Mucosa of rectum (tissue), 2 donors: ENCODE measurements around the gene MAPK11.

Source experiments
- H3K27ac ChIP-seq, 2 donors: one replicate each; pipeline ENCODE4 v1.7.0; 2013; ENCODE audit warnings: inconsistent platforms in 2 of 2, low read depth in 2 of 2, low read length in 2 of 2
- H3K27me3 ChIP-seq, 2 donors: one replicate each; pipeline ENCODE4 v1.7.0; 2013; ENCODE audit warnings: low read length in 2 of 2; ENCODE audit not compliant: control insufficient read depth in 2 of 2, insufficient read depth in 2 of 2
- H3K36me3 ChIP-seq, 2 donors: one replicate each; pipeline ENCODE4 v1.7.0; 2013; ENCODE audit warnings: low read length in 2 of 2; ENCODE audit not compliant: control insufficient read depth in 2 of 2, insufficient read depth in 2 of 2
- H3K4me1 ChIP-seq, 2 donors: one replicate each; pipeline ENCODE4 v1.7.0; 2013; ENCODE audit warnings: low read length in 2 of 2, mild to moderate bottlenecking in 1 of 2; ENCODE audit not compliant: control insufficient read depth in 2 of 2, insufficient read depth in 2 of 2
- H3K4me3 ChIP-seq, 2 donors: one replicate each; pipeline ENCODE4 v1.7.0; 2013; ENCODE audit warnings: low read length in 2 of 2
- H3K9ac ChIP-seq, 2 donors: one replicate each; pipeline ENCODE4 v1.7.0; 2013; ENCODE audit warnings: low read length in 2 of 2, low read depth in 1 of 2, mild to moderate bottlenecking in 1 of 2
- H3K9me3 ChIP-seq, 2 donors: one replicate each; pipeline ENCODE4 v1.7.0; 2013; ENCODE audit warnings: low read length in 2 of 2; ENCODE audit not compliant: control insufficient read depth in 2 of 2
- donor health status: healthy.
- donor health status: Normal muscosa, but diverticular disease.

MAPK11 gene

DNA sequence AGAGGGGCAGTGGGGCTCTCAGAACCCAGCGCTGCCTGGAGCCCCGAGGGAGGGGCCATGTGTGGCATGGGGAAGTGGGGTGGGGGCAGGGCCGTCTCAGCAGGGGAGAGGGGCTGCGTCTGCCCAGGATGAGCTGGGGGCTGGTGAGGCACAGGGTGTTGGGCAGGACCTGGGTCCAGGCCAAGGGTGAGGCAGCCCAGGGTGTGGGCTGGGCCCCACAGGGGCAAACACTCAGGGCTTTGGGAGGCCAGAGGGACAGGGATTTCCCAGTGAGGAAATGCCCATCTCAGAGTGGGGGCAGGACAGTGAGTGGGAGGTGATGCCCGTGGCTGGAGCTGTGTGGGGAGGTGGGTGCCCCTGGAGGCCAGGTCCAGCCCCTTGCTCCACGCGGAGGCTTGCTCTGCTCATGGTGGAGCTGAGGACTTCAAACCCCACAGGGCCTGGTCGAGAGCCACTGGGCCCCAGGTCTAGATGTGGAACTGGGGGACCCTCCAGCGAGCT, 31.9 kb upstream of the MAPK11 start:
- H3K4me3 ChIP-seq: no peak overlapping the region

DNA sequence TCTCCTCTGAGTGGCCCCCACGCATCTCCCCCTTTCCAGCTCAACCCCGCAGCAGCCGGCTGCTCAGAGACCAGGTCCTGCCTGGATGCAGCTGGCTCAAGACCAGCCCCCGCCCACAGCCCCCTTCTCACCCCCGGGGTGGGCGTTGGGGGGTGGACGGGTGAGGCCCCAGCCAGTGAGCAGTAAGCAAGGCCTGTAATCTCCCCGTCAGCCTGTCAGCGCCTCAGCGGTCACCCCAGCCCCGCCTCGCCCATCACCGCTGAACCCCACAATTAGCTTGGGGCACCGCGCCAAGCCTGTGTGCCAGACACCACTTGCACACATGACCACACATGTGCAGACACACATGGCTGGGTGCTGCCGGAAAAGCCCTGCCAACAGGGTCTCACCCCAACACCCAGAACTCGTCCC, 31.4 kb upstream of the MAPK11 start:
- Histone ChIP-seq H3K27me3 (no peaks in the 10 kb centered on the region), H3K36me3 (peaks cover 0 to 4% of the 10 kb centered on the region in 2 donors), H3K4me3 (no peak overlapping the region), H3K4me1 (peaks cover 70 to 88% of the 10 kb centered on the region in 2 donors), H3K9me3 (no peaks in the 10 kb centered on the region), H3K27ac (peak overlapping the region; percentile 45 to 52), H3K9ac (peak overlapping the region in 1 of 2 donors; percentile 60)

More for the DNA sequence above, 31.9 kb upstream of the MAPK11 start:
- Histone ChIP-seq H3K9ac (peak overlapping the region in 1 of 2 donors; percentile 60), H3K27me3 (no peaks in the 10 kb centered on the region), H3K4me1 (peaks cover 67 to 82% of the 10 kb centered on the region in 2 donors), H3K36me3 (peaks cover 0 to 4% of the 10 kb centered on the region in 2 donors), H3K27ac (peak overlapping the region; percentile 45 to 52), H3K9me3 (no peaks in the 10 kb centered on the region)

DNA sequence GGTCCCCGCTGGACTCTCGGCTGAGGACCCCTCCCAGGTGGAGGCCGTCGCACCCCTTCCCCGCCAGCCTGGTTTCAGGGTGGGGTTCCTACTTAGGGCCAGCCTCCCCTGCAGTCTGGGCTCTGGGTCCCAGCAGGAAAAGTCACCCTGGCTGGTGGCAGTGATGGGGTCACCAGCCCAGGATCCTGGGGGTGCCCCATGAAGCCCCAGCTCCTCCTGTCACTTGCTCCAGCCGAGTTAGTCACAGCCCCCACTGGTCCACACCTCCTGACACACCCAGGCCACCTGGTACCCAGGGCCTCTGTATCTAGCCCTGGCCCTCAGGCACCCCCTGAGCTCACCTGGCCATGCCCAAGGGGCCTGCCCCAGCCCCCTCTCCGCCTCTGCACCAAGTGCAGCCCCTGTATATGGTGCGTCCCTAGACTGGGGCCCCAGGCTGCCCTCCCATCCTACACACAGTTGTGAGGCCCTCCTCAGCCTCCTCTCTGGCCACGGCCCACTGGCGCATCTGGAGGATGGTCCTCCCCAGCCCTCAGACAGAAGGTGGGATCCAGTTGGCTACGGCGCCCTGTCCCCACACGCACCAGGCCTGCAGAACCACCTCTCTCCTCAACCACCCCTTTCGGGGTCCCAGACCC, 30.6 kb upstream of the MAPK11 start:
- peak overlapping the region; percentile 36 to 52 for H3K27ac ChIP-seq
- no peak overlapping the region for H3K9ac ChIP-seq
- no peaks in the 10 kb centered on the region for H3K27me3 ChIP-seq
- H3K4me3 ChIP-seq: peak overlapping the region in 1 of 2 donors; percentile 10
- H3K4me1 ChIP-seq: peaks cover 65 to 83% of the 10 kb centered on the region in 2 donors
- peaks cover 0 to 4% of the 10 kb centered on the region in 2 donors for H3K36me3 ChIP-seq
- H3K9me3 ChIP-seq: no peaks in the 10 kb centered on the region

DNA sequence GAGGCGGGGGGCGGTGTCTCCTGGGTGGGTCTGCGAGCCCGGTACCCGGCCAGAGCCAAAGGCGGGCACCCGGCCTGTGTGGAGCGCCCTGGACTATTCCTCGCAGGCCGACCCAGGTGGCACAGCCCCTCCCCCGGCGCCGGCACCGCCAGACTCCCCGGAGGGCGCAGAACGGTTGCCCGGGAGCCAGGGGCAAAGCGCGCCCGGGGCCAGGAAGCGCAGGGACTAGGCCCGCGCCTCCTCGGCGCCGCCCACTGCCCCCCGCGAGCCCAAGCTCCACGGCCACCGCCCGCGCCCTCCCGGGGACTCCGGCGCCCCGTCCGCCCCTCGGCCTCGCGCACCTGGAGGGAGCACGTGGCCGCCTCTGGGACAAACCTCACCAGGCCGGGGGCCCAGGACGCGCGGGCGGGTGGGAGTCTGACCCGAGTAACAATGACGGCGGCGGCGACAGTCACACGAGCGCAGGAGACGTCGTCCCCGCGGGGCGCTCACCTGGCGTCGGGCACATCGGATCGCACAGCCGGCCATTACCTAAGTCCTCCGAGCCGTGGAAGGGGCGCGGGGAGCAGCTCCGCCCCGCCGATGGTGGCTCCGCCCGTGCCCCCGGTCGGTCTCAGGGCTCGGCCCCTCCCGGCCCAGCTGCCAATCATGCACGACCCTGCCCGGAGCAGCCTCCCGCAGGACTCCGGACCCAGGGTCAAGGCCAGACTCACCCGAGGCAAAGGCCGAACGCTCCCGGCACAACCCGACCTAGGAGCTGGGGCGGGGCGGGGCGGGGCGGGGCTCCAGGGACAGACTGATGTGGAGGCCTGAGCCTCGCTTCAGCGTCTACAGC, 29.8 kb upstream of the MAPK11 start:
- Histone ChIP-seq H3K4me3 (peak overlapping the region; percentile 44 to 52), H3K4me1 (peaks cover 58 to 78% of the 10 kb centered on the region in 2 donors), H3K9ac (peak overlapping the region in 1 of 2 donors; percentile 62), H3K27ac (peak overlapping the region; percentile 75 to 82), H3K27me3 (no peaks in the 10 kb centered on the region), H3K36me3 (peaks cover 0 to 4% of the 10 kb centered on the region in 2 donors), H3K9me3 (no peaks in the 10 kb centered on the region)

DNA sequence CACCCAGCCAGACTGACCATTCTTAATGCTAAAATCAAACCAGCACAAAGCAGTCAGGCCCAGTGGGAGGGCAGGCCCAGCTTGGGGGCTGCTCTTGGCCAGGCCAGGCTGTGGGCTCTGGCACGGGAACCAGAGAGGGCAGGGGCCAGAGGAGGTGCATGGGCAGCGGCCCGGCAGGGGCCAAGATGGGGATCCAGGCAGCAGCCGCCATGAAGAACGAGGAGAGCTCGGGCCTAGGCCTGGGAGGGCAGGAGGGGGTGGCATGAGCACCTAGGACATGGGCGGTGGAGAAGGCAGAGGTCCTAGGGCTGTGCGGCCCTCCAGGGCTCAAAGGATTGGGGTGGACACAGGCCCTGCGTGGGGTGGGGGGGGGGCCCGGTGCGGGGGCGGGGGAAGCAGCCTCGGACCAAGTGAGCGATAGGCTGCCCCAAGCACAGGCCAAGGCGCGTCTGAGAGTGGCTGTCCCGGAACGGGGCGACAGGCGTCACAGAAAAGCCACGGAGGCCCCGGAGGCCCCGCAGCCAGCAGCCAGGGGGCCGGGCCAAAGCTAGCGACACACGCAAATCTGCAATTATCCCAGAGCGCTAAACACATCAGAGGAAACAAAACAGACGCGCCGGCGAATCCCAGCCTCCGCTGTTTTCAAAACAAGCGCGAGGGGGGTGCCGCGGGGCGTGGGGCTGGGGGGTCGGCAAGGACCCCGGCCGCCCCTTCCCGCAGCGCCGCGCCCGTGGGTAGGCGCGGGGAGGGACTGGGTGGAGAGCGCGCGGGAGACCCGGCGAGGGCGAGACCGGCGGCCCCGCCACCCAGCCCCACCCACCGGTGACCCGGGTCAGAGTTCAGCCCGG, 29.0 kb upstream of the MAPK11 start:
- peaks cover 58 to 78% of the 10 kb centered on the region in 2 donors for H3K4me1 ChIP-seq
- peak overlapping the region; percentile 26 to 52 for H3K4me3 ChIP-seq

DNA sequence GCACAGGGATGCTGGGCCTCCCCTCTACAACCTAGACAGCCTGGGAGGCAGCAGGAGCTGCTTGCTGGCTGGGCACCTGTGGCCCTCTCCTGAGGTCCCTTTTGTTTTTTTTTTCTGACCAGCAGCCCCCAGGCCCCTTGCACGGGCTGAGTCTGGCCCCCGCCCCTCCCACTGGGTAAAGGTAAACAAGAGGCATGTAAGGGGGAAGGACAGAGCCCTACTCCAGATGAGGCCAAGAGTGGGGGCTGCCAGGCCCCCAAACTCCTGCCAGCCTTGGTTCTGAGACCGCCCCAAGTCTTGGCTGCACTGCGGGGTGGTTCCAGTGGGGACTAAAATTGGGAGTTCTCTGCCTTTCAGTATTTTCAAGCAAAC, 28.1 kb upstream of the MAPK11 start:
- Histone ChIP-seq H3K4me3 (no peak overlapping the region), H3K9me3 (no peaks in the 10 kb centered on the region), H3K9ac (no peak overlapping the region), H3K4me1 (peaks cover 56 to 78% of the 10 kb centered on the region in 2 donors), H3K36me3 (peaks cover 0 to 4% of the 10 kb centered on the region in 2 donors), H3K27me3 (no peaks in the 10 kb centered on the region), H3K27ac (no peak overlapping the region)

More for the DNA sequence above, 29.0 kb upstream of the MAPK11 start:
- Histone ChIP-seq H3K9me3 (no peaks in the 10 kb centered on the region), H3K27me3 (no peaks in the 10 kb centered on the region), H3K36me3 (peaks cover 0 to 4% of the 10 kb centered on the region in 2 donors), H3K9ac (peak overlapping the region in 1 of 2 donors; percentile 62), H3K27ac (peak overlapping the region; percentile 48 to 82)

DNA sequence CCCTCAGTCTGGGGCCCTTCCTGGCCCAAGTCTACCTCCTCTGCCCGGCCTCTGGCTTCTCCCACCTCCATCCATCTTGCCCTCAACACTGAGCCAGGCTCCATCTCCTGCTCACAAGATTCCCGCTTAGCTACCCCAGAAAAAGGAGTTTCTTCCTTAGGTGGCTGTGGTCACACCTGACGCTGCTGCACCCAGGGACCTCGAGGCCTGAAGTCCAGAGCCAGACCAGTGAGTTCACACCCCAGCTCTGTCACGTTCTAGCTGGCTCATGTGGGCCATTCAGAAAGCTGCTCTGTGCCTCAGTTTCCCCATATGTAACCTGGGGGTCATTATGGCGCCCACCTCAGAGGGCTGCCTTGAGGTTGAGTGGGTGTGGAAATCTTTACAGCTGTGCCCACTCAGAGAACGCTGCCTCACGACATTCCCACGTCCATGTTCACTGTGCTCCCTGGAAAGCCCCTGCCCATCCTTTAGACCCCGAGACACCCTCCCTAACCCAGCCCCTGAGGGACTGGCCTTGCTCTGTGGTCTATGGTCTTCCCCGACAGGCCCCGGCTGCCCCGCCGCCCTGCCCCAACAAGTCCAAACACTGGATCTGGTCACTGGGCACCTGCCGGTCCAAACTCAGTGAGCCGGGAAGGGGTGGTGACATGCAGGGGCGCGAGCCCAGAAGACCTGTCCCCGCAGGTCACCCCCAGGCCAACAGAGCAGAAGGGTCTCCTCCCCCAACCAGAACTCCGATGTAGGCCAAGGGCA, 27.5 kb upstream of the MAPK11 start:
- no peak overlapping the region for H3K4me3 ChIP-seq
- H3K9ac ChIP-seq: no peak overlapping the region
- H3K9me3 ChIP-seq: no peaks in the 10 kb centered on the region
- H3K36me3 ChIP-seq: peaks cover 0 to 4% of the 10 kb centered on the region in 2 donors
- H3K4me1 ChIP-seq: peaks cover 54 to 78% of the 10 kb centered on the region in 2 donors
- H3K27ac ChIP-seq: peak overlapping the region in 1 of 2 donors; percentile 17
- no peaks in the 10 kb centered on the region for H3K27me3 ChIP-seq

DNA sequence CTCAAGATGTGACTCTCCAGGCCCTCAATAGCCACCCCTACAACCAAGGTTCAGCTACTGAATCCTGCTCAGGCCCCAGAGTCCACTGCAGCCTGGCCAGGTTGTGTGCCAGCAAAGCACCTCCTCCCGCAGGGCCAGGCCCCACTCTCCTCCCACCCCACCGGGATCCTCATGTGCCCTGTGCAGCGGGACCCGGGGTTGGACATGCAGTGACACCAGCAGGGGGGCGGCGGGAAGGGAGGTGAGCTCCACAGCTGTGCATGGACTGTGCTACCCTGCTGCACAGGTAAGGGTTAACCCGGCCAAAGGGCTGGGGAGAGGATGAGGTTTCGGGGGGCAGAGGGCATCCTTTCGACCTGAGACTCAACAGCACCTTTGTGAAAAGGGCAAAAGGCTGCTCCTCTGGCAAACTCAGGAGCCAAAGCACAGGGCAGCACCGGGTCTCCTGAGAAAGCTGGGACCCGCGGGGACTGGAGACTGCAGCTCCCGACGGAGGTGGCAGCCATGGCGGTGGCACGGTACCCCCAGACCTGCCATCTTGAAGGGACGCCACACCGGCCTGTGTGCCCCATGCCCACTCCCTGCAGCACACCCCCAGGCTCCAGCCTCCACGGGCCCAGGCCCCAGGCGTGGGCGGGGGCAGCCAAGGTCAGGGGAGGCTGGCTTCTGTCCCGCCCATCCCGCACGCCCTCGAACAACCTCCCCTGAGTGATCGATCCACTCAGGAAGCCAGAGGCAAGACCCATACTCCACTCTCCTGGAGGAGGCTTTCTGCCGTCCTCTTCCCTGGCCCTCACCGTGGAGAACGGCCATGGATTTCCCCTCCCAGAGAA, 26.7 kb upstream of the MAPK11 start:
- no peaks in the 10 kb centered on the region for H3K9me3 ChIP-seq
- H3K36me3 ChIP-seq: peaks cover 0 to 4% of the 10 kb centered on the region in 2 donors
- H3K27me3 ChIP-seq: no peaks in the 10 kb centered on the region
- H3K4me1 ChIP-seq: peaks cover 49 to 75% of the 10 kb centered on the region in 2 donors
- H3K4me3 ChIP-seq: peak overlapping the region in 1 of 2 donors; percentile 16
- peak overlapping the region in 1 of 2 donors; percentile 38 for H3K9ac ChIP-seq
- no peak overlapping the region for H3K27ac ChIP-seq
